Measurements from ENCODE around the gene ZNF823.

ZNF823 gene

GRCh38 chr19:11756965-11757364 is 18.2 kb upstream of the ZNF823 start:
- no peak overlapping the region for H3K4me3 ChIP-seq (ENCODE audit: control insufficient read depth, low read depth, low read length)
- DNase-seq (ENCODE audit: low read depth) = no peak
- TF ChIP-seq CTCF (conservative IDR thresholded peaks at IDR 0.05; ENCODE audit: control insufficient read depth, insufficient read depth, low read depth, low read length) = no peak

- no peak for TF ChIP-seq CTCF (conservative IDR thresholded peaks at IDR 0.05; ENCODE audit: control insufficient read depth, insufficient read depth, low read depth, low read length)
- DNase-seq (ENCODE audit: low read depth) = no peak
- no peak overlapping the region for H3K4me3 ChIP-seq (ENCODE audit: control insufficient read depth, low read depth, low read length)
These were observed 15.9 kb upstream of the ZNF823 start for GRCh38 chr19:11754663-11755062.

GRCh38 chr19:11752244-11752736 is 13.5 kb upstream of the ZNF823 start:
- no peak overlapping the region for H3K4me3 ChIP-seq (ENCODE audit: control insufficient read depth, low read depth, low read length)
- TF ChIP-seq CTCF (conservative IDR thresholded peaks at IDR 0.05; ENCODE audit: control insufficient read depth, insufficient read depth, low read depth, low read length) = no peak
- no peak for DNase-seq (ENCODE audit: low read depth)

- no peak overlapping the region for H3K4me3 ChIP-seq (ENCODE audit: control insufficient read depth, low read depth, low read length)
- no peak for TF ChIP-seq CTCF (conservative IDR thresholded peaks at IDR 0.05; ENCODE audit: control insufficient read depth, insufficient read depth, low read depth, low read length)
- DNase-seq (ENCODE audit: low read depth) = no peak
These were observed 11.0 kb upstream of the ZNF823 start for GRCh38 chr19:11749751-11750150.

GRCh38 chr19:11747277-11747676 is 8.5 kb upstream of the ZNF823 start:
- no peak for DNase-seq (ENCODE audit: low read depth)
- TF ChIP-seq CTCF (conservative IDR thresholded peaks at IDR 0.05; ENCODE audit: control insufficient read depth, insufficient read depth, low read depth, low read length) = no peak
- no peak overlapping the region for H3K4me3 ChIP-seq (ENCODE audit: control insufficient read depth, low read depth, low read length)

GRCh38 chr19:11745869-11746268 is 7.1 kb upstream of the ZNF823 start:
- TF ChIP-seq CTCF (conservative IDR thresholded peaks at IDR 0.05; ENCODE audit: control insufficient read depth, insufficient read depth, low read depth, low read length) = no peak
- no peak for DNase-seq (ENCODE audit: low read depth)

More at GRCh38 chr19:11745869-11746268, 7.1 kb upstream of the ZNF823 start:
- H3K4me3 ChIP-seq (ENCODE audit: control insufficient read depth, low read depth, low read length) = no peak overlapping the region

Measured in fibroblast of mammary gland (primary cell).